Activated CD4-positive, alpha-beta T cell treated with anti-CD3 and anti-CD28 coated beads, Interleukin-2, amount 50 U/mL, for 16 hours (primary cell): Measurements from ENCODE around the gene KIF2B.
"Not testable (repeated sequence)": the region's sequence is repeated elsewhere in the genome, so short reads cannot be mapped to it uniquely, and the experiment has no call there.

ENCODE experiments used
- DNase-seq: peaks from one replicate; pipeline ENCODE4 v3.0.0-alpha.2; 2020

KIF2B gene

GRCh38 chr17:53822764-53823163, at the start of gene KIF2B:
KIF2B (plus strand) TSS chr17:53822927; CDS start chr17:53823034, 107 bp downstream.
- DNase-seq: no peak

GRCh38 chr17:53780320-53780719, 42.4 kb upstream of the KIF2B start:
- no peak for DNase-seq

- no peak for DNase-seq
Observed at GRCh38 chr17:53791551-53791950, 31.2 kb upstream of the KIF2B start.

- DNase-seq: no peak
Observed at GRCh38 chr17:53792451-53792850, 30.3 kb upstream of the KIF2B start.

GRCh38 chr17:53792997-53793396, 29.7 kb upstream of the KIF2B start:
- DNase-seq: no peak

- DNase-seq: no peak
Observed at GRCh38 chr17:53794875-53795274, 27.9 kb upstream of the KIF2B start.

GRCh38 chr17:53796642-53797041, 26.1 kb upstream of the KIF2B start:
- no peak for DNase-seq

GRCh38 chr17:53797501-53797900, 25.2 kb upstream of the KIF2B start:
- no peak for DNase-seq

- DNase-seq: no peak
Observed at GRCh38 chr17:53804437-53804836, 18.3 kb upstream of the KIF2B start.

- DNase-seq: no peak
Observed at GRCh38 chr17:53806473-53806872, 16.3 kb upstream of the KIF2B start.

GRCh38 chr17:53807286-53807685, 15.4 kb upstream of the KIF2B start:
- DNase-seq: no peak

GRCh38 chr17:53818271-53818670, 4.5 kb upstream of the KIF2B start:
- DNase-seq: no peak

GRCh38 chr17:53818929-53819328, 3.8 kb upstream of the KIF2B start:
- DNase-seq: no peak

GRCh38 chr17:53819956-53820355, 2.8 kb upstream of the KIF2B start:
- no peak for DNase-seq

GRCh38 chr17:53823341-53824050, 769 bp downstream of the KIF2B start:
- DNase-seq: no peak

GRCh38 chr17:53834771-53835170, 12.0 kb downstream of the KIF2B start:
- DNase-seq: not testable (repeated sequence)

- DNase-seq: no peak
Observed at GRCh38 chr17:53837131-53837530, 14.4 kb downstream of the KIF2B start.

GRCh38 chr17:53844491-53845107, 21.9 kb downstream of the KIF2B start:
- DNase-seq: no peak

GRCh38 chr17:53871128-53871527, 48.4 kb downstream of the KIF2B start:
- not testable (repeated sequence) for DNase-seq
